ENCODE data around the gene GRIK4.
"Not testable (repeated sequence)": the region's sequence is repeated elsewhere in the genome, so short reads cannot be mapped to it uniquely, and the experiment has no call there.

The GRIK4 gene

DNA sequence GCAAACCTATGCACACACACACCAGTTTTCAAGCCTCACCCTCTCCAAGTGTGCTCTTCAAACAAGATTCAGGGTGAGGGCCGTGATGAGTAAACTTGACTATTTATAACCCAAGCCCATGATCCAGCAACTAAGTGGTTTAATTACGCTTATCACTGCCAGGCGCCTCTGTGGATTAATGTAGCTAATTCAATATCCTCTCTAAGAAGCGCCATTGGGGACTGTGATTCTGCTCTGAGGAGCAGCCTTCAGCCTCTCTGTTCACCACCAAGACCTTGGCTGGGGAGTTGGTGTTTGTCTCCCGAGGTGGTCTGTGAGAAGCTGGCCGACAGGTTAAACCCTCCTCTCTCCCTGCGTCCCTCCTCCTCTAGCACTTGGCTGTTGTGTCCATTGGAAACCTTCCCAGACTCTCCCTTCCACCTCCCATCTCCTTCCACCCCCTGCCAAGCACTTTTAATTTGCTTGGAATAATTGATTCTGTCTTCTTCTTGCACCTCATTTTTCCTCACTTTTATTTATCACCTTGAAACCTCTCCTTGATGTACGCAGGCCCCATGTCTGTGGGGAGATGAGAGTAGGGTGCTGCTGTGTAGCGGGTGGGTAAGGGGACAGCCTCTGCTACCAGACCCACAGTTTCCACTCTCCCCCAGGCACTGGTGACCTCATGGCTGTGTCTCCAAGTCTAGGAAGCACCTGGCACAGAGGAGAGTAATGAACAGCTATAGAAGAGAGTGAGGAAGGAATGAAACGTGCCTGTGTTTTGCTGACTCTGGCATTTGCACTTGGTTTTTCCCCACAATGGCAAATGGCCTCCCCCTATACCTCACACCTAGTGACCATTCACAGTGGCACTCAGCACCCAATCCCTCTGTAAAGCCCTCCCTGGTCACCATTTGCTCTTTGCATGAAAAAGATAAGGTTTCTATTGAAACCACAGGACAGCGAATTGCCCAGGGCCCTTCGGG, 236.6 kb downstream of the GRIK4 start:
- no peak for DNase-seq (ENCODE audit: low read depth in 2 of 2)

DNA sequence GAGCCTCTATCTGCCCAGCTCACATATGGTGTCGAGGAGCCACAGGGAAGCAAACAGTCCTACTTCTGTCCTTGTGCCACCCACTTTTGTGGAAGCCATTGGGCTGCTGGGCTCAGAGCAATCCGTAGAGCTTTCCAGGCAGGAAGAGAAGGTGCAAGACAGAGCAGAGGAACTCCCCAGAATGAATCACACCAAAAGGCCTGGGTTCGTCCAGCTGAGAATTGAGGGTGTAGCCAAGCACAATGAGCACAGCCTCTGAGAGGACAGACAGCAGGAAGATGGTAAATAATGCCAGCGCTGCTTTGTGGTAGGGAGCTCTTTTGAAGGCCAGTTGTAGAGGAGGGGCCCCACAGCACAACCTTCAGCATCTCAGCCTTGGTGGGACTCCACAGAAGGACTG, 237.8 kb downstream of the GRIK4 start:
- no peak for DNase-seq (ENCODE audit: low read depth in 2 of 2)

DNA sequence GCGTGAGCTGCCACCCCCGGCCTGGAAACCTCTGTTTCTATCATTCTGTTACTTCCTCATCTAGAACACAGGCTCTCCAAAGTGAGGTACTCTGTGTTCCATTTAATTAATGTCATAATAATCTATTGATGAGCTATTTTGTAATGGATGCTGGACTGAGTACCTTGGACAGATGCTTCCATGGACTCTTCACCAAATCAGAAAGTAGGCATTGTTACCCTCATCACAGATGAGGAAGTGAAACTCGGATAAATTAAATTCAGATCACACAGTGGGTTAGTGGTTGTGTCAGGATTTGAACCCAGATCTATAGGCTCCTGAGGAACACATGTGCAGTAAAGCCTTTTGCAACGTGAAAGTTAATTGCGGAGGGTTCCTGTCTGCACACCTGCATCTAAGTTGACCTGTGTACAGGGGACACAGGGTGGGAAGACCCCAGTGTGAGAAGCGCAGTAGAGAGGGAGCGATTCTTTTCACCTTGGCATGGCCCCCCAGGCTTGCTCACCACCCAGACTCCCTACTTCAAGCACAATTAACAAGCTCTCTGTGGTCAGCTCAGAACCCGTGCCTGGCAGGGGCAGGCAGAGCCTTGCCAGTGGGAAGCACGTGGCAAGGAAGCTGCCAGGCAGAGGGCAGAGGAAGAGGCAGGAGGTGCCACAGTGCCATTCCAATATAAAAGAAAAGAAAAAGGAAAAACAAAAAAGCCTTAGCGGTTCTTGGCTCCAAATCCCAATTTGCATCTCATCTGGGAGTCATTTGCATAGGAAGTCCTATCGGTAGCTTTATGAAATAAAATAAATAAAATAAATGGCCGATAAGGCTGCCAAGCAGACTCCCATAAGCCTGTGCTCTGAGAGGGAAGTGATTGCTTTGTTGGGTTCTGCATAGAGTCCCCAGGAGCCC, 239.3 kb downstream of the GRIK4 start:
- no peak for DNase-seq (ENCODE audit: low read depth in 2 of 2)

DNA sequence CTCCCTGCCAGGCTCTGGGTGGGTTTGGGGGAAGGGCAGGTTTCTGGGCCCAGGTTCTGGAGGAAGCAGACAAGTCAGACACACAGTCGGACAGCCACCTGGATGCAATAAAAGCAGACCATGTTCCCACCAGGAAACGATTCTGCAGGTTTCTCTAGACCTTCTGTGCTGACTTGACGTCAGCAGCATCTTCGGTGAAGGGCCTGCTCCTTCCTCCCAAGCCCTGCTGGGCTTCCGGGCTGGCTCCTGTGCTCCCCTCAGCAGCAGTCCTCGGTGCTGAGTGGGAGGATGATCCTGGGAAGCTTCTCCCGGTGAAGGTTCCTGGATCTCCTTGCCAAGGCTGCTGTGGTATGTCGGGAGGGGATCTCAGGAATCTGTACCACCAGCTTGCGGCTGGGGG, 240.0 kb downstream of the GRIK4 start:
- no peak for DNase-seq (ENCODE audit: low read depth in 2 of 2)

DNA sequence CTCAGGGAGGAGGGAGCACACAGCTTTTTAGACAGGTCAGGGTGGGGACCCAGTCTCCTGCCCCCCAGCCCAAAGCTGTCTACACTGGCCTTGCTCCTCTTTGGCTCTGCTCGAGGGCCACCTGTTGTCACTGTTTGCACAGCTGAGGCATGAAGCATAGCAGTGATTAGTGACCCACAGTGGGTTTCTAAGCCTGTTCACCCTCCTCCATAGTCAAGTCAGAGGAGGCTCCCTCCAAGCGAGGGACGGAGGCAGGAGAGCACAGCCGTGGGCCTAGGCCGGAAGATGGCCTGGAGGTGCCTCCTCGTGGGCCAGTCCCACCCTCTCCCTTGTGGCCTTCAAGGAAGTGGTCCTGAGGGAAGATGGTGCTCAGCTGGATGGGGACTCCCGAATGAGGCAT, 241.1 kb downstream of the GRIK4 start:
- DNase-seq (ENCODE audit: low read depth in 2 of 2): no peak

DNA sequence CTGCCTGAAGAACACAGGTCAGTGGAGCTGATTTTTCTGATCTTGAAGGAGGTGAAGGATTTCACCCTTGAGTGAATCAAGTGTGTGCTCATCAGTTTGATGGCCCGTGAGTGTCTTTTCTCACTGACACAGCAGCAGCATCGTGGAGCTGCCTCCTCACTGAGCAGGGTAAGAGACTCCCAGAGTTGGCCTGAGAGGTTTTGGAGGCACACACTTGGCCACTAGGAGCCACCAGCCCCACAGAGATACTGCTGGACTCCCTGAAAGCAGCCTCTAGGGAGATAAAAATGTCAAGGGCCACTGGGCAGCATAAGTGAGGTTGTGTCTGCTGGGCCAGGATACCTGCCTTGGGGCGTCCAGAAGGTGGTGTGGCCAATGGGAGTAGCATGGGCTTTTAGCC, 245.4 kb downstream of the GRIK4 start:
- DNase-seq (ENCODE audit: low read depth in 2 of 2): no peak

DNA sequence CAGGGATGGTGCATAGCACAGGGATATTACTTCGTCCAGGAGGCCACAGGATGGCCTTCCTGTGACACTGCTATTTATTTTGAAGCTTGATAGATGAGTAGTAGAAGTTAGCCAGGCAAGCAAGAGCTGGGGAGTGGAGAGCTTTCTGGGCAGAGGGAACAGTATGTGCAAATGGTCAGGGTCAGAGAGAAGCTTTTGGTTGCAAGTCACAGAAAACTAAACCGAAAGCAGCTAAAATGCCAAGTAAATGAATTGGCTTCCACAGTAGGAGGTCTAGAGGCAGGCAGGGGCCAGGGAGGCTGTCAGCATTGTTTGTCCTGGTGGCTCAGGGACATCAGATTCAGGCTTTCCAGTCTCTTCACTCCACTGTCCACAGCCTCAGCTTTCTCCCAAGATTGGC, 247.5 kb downstream of the GRIK4 start:
- DNase-seq (ENCODE audit: low read depth in 2 of 2): no peak

DNA sequence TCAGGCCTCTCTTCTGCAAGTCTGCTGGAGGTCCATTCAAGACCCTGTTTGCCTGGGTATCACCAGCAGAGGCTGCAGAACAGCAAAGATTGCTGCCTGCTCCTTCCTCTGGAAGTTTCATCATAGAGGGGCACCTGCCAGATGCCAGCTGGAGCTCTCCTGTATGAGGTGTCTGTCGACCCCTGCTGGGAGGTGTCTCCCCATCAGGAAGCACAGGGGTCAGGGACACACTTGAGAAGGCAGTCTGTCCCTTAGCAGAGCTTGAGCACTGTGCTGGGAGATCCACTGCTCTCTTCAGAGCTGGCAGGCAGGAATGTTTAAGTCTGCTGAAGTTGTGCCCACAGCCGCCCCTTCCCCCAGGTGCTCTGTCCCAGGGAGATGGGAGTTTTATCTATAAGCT, 254.2 kb downstream of the GRIK4 start:
- DNase-seq (ENCODE audit: low read depth in 2 of 2): not testable (repeated sequence)

DNA sequence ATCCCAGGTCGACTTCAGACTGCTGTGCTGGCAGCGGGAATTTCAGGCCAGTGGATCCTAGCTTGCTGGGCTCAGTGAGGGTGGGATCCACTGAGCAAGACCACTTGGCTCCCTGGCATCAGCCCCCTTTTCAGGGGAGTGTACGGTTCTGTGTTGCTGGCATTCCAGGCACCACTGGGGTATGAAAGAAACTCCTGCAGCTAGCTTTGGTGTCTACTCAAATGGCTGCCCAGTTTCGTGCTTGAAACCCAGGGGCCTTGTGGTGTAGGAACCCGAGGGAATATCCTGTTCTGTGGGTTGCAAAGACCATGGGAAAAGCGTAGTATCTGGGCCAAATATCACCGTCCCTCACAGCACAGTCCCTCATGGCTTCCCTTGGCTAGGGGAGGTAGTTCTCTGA, 254.8 kb downstream of the GRIK4 start:
- DNase-seq (ENCODE audit: low read depth in 2 of 2): no peak

DNA sequence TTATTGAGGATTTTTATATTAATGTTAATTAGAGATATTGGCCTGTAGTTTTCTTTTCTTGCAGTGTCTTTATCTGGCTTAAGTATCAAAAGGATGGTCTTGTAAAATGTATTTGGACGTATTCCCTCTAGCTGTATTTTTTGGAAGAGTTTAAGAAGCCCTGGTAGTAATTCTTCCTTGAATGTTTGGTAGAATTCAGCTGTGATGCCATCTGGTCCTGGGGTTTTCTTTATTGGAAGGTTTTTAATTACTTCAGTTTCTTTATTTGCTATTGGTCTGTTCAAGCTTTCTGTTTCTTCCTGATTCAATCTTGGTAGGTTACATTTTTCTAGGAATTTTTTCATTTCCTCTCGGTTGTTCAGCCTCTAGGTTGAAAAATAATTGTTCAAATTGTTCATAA, 257.4 kb downstream of the GRIK4 start:
- no peak for DNase-seq (ENCODE audit: low read depth in 2 of 2)

DNA sequence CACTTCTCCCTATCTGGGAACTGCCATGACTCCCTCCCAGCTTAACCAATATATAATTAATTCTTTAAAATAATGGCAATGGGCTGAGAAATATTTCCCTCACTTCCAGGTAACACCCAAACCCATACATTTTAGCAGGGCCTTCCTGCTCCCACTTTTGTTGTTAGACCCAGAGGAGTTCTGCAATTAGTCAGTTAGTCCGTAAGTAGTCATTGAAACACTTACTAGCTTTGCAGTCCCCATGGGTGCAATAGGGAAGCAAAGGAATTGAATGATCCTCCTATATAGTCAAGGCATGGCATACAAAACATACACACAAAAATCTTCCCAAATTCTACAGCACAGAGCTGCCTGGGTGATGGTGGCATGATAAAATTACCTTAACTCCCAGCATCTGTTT, 258.4 kb downstream of the GRIK4 start:
- no peak for DNase-seq (ENCODE audit: low read depth in 2 of 2)

DNA sequence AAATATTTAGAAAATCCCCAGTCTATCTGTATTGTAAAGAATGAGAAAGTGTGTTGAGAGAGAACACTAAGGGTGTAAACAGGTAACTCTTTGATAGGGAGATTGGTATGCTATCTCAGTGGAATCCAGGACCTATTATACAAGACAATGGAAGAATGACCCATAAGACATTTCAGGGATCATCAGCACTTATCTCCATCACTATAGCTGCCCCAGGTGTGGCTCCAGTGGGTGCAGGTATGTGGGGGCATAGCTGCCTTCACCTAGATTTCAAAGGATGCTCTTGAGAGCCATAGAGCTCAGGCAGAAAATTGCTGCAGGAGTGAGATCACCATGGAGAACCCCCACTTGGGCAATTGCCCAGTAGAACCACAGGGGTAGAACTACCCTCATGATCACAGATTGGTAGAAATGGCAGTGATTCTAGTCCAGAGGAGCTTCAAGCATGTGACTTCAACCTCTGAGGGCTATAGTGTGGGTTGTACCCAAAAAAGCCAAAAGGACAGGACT, 260.1 kb downstream of the GRIK4 start:
- DNase-seq (ENCODE audit: low read depth in 2 of 2): no peak

DNA sequence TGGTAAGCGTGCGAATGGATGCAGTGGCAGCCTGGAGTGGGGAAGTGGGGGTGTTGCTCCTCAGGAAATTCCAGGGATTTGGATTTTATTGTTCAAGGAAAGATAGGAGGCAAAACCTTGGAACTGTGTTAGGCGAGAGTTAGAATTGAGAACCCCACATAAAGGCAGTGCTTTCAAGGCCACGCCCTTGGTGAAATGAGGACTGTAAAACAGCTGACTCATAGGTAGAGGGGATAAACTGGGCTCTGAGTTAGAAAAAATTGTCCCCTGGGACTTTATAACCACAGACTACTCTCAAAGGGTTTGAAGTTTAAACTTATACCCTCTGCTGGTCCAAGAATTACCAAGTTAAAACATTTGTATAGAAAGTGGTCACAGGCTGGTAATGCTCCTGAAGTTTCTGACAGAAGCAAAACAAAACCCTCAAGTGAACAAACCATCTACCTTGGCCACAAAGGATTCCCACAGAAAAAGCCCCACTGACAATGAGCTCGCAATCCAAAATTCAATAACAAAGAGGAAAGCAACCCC, 262.0 kb downstream of the GRIK4 start:
- DNase-seq (ENCODE audit: low read depth in 2 of 2): no peak

DNA sequence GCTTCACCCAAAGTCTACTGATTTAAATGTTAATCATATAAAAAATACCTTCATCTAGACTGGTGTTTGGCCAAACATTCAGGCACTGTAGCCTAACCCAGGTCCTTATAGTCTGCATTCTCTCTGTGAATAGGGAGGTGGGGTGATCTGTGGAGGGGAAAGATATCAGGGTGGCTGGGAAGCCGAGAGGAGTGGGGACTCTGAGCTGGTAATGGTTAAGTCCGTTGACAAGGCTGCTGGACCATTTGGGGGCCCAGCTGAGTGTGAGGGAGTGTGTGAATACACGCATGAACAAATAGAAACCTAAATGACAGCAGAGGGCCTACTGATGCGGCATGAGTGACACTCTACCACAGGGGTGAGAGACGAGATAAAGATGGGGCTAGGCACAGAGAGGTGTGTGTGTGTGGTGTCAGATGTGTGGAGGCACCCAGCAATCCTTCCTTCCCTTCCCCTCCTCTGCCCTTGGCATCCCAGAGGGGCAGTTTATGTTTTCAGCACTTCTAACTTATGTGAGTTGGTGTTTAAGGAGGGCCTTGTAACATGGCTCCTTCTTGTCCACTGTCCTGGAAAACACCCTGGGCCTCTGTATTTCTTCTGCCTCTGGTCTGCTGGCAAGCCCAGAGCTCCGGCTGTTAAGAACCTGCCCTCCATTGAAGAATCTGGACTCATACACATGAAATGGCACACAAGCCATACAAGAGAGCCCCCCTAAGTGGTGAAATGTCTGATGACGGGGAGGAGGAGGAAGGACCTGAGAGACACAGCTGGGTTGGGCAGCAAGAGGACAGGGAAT, 263.2 kb downstream of the GRIK4 start:
- DNase-seq (ENCODE audit: low read depth in 2 of 2): no peak

DNA sequence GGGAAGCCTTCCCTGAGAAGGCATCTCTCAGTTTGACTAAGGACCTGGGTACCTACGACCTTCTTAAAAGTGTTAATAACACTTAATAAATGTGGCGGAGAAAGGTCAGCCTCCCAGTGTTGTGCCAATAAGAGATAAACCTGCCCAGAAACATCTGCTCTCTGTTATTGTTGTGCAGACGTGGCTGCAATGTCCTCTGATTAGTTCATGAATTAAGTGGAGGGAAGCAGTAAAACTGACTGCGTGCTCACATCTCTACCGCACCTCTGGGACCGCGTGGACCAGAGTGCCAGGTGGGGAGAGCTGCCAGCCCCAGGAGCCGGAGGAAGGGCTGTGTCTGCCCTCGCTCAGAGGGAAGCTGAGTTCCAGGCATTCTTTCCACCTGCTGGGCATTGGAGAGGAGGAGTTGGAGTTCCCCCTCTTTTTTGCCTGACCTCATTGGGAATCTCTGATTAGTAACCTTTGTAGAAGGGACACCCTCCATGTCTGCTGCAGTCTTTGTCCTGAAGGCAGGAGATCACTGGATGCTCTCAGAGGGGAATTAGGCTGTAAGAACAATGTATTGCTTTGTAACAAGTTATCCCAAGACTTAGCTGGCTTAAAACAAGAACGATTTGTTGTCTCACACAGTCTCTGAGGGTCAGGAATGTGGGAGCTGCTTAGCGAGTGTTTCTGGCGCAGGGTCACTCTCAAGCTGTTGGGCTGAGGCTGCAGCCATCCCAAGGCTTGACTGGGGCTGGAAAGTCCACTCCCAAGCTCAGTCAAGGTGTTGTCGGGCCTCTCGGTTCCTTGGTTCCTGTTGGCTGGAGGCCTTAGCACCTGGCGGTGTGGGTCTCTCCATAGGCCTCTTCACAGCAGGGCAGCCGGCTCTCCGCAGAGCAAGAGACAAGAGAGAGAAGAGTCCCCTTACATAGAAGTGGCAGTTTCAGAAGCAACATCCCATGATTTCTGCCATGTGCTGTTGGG, 264.7 kb downstream of the GRIK4 start:
- DNase-seq (ENCODE audit: low read depth in 2 of 2): no peak

DNA sequence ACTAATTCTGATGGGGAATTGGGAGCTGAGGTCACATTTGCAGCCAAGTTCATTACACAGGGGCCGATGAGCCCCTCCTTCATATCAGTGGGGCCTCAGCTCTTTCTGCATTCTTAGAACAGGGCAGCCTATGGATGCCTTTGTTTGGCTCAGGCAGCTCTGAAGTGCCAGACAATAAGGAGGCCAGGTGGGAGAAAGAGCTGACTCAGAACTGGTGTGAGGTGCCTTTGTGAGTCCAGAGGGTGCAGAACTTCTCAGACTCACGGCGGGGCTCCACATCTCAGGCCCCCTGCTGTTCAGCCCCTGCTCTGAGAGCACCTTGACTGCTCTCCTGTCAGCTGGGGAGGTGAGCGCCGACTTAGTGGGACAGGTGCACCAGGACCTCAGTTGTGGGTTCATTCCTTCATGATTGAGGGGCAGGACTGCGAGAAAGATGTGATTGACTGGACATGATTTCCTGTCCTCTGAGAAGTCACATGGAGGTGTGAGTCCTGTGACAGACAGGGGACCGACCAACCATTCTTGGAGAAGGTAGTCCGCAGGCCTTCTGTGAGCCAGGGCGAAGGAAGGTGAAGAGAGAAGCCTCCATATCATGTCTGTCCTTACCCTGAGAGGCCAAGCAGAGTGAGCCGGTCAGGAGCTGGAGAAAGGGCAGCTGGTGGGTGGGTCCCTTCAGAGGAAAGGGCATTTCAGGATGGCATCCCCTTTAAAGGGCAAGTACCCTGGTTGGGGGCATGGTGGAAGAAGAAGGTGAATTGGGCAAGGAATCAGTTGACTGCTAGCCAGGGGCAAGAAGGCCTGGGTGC, 267.3 kb downstream of the GRIK4 start:
- DNase-seq (ENCODE audit: low read depth in 2 of 2): no peak

DNA sequence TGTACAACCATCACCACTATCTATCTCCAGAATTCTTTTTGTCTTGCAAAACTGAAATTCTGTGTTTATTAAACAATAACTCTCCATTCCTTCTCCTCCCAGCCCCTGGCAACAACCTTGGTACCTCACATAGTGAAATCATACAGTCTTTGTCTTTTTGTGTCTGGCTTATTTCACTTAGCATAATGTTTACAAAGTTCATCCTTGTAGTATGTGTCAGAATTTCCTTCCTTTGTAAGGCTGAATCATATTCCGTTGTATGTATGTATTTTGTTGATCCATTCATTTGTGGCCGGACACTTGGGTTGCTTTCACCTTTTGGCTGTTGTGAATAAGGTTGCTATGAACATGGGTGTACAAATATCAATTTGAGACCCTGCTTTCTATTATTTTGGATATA, 268.7 kb downstream of the GRIK4 start:
- no peak for DNase-seq (ENCODE audit: low read depth in 2 of 2)

DNA sequence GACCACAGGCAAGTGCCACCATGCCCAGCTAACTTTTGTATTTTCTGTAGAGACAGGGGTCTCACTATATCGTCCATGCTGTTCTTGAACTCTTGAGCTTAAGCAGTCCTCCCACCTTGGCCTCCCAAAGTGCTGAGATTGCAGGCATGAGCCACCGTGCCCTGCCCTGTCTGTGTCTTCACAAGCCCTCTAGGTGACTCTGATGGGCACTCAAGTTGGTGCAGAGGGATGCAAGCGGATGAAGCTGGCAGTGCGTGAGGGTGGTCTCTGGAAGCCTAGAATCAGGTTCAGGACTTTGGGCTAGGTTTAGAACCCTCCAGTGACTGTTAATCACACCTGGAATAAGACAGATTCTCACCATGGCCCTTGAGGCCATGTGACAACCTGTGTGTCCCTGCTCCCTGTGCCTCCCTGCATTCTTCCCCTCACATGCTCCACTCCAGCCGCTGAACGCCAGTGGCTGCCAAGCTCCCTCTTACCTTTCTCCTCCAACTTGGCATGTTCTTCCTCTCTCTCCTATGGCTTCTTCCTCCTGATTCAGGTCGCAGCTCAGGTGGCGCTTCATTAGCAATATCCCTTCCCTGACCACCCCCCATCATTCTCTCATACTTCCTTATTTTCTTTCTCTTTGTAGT, 270.1 kb downstream of the GRIK4 start:
- no peak for DNase-seq (ENCODE audit: low read depth in 2 of 2)
